AG10803 (cell line): ENCODE measurements around the gene RBMS1.

Experiments
- DNase-seq: peaks from one replicate; pipeline ENCODE4 v3.0.0; 2010; ENCODE audit warnings: low read depth
- H3K4me3 ChIP-seq: 2 replicates; pipeline ENCODE4 v1.5.1; 2011; ENCODE audit warnings: mild to moderate bottlenecking, low read length, control low read depth
- TF ChIP-seq, protein P1 (sequence below): conservative IDR thresholded peaks from 2 replicates; pipeline ENCODE4 v1.5.1; 2011; ENCODE audit warnings: mild to moderate bottlenecking, low read length, control low read depth, inconsistent platforms

Gene RBMS1

DNA sequence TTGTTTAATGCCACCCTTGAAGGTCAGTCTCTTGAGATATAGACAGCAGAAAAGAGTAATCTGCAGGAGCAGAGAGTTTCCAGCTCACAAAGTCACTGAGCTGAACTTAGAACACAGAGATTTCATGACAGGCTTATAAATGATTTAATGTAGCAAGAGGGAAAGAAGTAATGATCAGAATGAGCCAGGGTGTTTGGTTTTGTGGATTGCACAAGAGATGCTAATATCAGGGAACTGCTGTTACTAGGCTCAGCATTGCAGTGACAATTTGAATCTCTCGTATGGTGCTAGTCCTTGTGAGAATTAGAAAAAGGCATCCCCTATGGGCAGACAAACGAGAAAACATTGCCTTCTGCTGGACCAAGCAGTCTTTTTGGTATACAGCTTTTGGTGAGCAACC lies 231.9 kb downstream of the RBMS1 start:
- H3K4me3 ChIP-seq = no peak overlapping the region
- peak; percentile 39 for DNase-seq
- TF ChIP-seq, protein P1, sequence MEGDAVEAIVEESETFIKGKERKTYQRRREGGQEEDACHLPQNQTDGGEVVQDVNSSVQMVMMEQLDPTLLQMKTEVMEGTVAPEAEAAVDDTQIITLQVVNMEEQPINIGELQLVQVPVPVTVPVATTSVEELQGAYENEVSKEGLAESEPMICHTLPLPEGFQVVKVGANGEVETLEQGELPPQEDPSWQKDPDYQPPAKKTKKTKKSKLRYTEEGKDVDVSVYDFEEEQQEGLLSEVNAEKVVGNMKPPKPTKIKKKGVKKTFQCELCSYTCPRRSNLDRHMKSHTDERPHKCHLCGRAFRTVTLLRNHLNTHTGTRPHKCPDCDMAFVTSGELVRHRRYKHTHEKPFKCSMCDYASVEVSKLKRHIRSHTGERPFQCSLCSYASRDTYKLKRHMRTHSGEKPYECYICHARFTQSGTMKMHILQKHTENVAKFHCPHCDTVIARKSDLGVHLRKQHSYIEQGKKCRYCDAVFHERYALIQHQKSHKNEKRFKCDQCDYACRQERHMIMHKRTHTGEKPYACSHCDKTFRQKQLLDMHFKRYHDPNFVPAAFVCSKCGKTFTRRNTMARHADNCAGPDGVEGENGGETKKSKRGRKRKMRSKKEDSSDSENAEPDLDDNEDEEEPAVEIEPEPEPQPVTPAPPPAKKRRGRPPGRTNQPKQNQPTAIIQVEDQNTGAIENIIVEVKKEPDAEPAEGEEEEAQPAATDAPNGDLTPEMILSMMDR = no peak

DNA sequence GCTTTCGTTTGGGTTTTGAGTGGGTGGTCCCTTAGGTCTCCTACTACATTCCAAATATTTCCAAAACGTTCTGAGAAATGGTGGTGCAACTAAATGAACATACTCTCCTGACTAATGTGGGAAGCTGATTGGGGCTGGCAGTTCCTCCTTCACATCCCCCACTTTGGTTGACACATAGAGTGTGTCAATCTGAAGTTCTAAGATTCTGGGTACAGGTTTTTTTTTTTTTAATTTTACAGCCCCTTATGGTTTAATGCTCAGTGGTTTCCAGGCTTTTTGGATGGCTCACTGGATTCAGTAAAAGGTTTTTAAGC lies 235.2 kb downstream of the RBMS1 start:
- TF ChIP-seq, protein P1 = no peak
- no peak for DNase-seq
- no peak overlapping the region for H3K4me3 ChIP-seq

DNA sequence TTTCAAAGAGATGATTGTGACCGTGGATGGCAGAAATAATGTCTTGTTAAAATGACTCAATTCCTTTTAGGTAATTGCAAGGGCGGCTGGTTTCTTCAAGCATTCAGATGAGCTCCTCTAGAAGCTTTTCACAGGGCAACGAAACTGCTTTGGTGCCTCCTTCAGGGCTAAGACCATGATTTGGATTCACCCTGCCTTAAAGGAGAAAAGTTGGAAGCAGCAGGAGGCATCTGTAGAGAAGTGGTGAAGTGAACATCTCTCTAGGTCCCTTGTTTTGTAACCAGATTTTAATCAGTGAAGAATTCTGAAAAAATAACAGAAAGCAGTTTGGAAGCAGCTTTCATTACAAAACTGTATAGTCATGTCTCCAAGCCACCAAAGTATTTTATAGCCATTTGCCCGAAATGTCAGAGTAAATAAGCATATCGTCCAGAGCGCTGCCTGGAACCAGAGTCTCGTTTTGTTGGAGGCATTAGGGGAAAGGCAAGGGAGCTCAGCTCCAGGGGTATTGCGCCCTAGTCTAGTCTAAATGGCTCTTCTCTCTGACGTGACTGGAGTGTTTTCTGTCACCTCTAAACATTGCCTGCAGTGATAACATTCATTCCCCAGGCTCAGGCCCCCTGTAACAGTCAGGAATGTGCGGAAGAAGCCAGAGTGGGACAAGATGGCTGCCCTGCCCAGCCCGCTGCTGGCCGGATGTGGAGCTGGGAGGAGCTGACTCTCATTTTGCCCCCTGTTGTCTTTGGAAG lies 235.7 kb downstream of the RBMS1 start:
- H3K4me3 ChIP-seq = no peak overlapping the region
- peak; percentile 32 for DNase-seq
- TF ChIP-seq, protein P1 = no peak

GRCh38 chr2:160257041-160257742 lies 236.4 kb downstream of the RBMS1 start:
- peak; percentile 39 for DNase-seq
- TF ChIP-seq, protein P1 = no peak
- no peak overlapping the region for H3K4me3 ChIP-seq

DNA sequence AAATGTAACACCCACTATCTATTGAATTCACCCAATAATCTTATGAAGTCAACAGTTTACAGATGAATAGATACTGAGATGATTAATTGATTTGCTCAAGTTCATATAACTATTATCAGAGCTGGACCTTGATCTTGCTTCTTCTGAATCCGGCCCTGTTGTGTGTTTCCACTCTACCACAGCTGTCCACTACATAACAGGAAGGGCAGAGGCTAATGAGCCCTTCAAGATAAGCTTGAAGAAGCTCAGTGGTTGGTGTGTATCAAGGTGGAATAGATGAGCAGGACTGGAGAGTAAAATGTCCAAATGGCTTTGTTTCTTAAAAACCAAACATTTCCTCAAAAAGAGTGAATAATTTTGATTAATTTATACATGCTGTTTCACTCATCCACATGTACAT lies 237.1 kb downstream of the RBMS1 start:
- no peak overlapping the region for H3K4me3 ChIP-seq
- TF ChIP-seq, protein P1 = no peak
- DNase-seq = no peak

DNA sequence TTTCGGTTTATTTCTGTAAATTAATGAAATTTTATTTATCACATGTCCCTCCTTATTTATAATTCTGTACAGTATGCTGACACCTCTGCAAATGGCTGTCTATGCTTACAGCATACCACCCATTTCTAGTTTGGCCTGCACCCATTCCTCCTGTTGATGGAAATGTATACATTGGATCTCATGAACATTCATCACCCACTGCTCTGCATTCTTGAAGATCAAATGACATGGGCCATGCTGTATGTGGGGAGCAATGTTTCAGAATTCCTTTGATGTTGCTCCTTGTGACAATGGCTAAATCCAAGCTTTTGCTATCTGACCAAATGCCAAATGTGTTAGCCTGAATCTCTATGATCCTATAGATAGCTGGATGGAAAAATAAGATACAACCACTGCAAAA lies 238.2 kb downstream of the RBMS1 start:
- H3K4me3 ChIP-seq = no peak overlapping the region
- TF ChIP-seq, protein P1 = no peak
- DNase-seq = no peak

- DNase-seq = no peak
- TF ChIP-seq, protein P1 = no peak
- no peak overlapping the region for H3K4me3 ChIP-seq
Measured at GRCh38 chr2:160254189-160254762, 239.3 kb downstream of the RBMS1 start.
